T-helper 1 cell treated with Interleukin-12 subunit alpha and Interleukin-12 subunit beta and Interleukin-4 antibody, amounts not matched to agents 30 ng/mL and 1 ng/mL, for 36 hours (primary cell): Measurements from ENCODE around the gene LCORL. TPM values are rescaled to one million over a fixed set of nuclear protein-coding genes. Genes with fewer than 3 reads are reported as not detected.

Experiments used
- total RNA-seq: library from RNA; stranded (reverse); gene quantifications from 2 replicates; pipeline ENCODE4 v1.2.3, GENCODE V29; 2022

The LCORL gene
- total RNA-seq, 1 donor from 2014 or later = 9.6 TPM

Other genes starting within 250 kb of the LCORL start
- not detected in 2 replicates for gene FAM184B, start 240.1 kb downstream of the LCORL start, total RNA-seq
- 46.1 and 50.2 TPM in 2 replicates for gene DCAF16, start 211.0 kb downstream of the LCORL start, total RNA-seq
- 42.8 and 43.4 TPM in 2 replicates for gene NCAPG, start 210.8 kb downstream of the LCORL start, total RNA-seq